Cardiac muscle cell (in vitro differentiated cells and primary cell): ENCODE data around the gene ACOT7. TPM values are rescaled to one million over a fixed set of nuclear protein-coding genes. Genes with fewer than 3 reads are reported as not detected.
A peak's percentile ranks its signal among the peaks of the same experiment; 100 is the strongest.

Experiments
- DNase-seq, 2 donors: peaks; one replicate each; pipeline versions ENCODE4 v3.0.0 to v3.0.0-alpha.2; 2010 to 2017; ENCODE audit warnings: low read depth in 1 of 2, low spot score in 1 of 2
- H3K27ac ChIP-seq: fragments of 200-600 bp; sonication (generic); 2 replicates; pipeline ENCODE4 v1.5.1; 2016
- H3K27me3 ChIP-seq: fragments of 200-600 bp; sonication (generic); 2 replicates; pipeline ENCODE4 v1.6.0; 2016; ENCODE audit warnings: control low read depth
- H3K36me3 ChIP-seq: fragments of 200-600 bp; sonication (generic); 2 replicates; pipeline ENCODE4 v1.5.1; 2016; ENCODE audit warnings: control low read depth
- H3K4me1 ChIP-seq: fragments of 200-600 bp; sonication (generic); 2 replicates; pipeline ENCODE4 v1.8.1; 2017; ENCODE audit warnings: low read depth, mild to moderate bottlenecking, mixed run types
- H3K4me3 ChIP-seq: fragments of 200-600 bp; sonication (generic); 2 replicates; pipeline ENCODE4 v1.5.1; 2016; ENCODE audit warnings: mild to moderate bottlenecking
- H3K9me3 ChIP-seq: fragments of 200-600 bp; sonication (generic); 2 replicates; pipeline ENCODE4 v1.5.1; 2017; ENCODE audit warnings: low read depth, mild to moderate bottlenecking, control low read depth
- polyA plus RNA-seq: library from polyadenylated mRNA; unstranded; fragments of >200 nt; fragmentation: Nextera tagmentation; extraction: Ambion mirVana; gene quantifications from 2 replicates; pipeline ENCODE4 v1.2.1, GENCODE V29; 2016
- total RNA-seq: library from RNA; depleted of rRNA; stranded (reverse); fragments of >200 nt; gene quantifications from 2 replicates; pipeline ENCODE4 v1.2.3, GENCODE V29; 2016
- TF ChIP-seq, protein P1 (sequence below): IDR thresholded peaks from 2 replicates; pipeline ENCODE4 v1.5.1; 2012; ENCODE audit warnings: low read depth, mild to moderate bottlenecking, low read length

Gene ACOT7
- total and polyA plus RNA-seq, 2 experiments from 2014 or later, result 11.8 to 51.2 TPM

DNA sequence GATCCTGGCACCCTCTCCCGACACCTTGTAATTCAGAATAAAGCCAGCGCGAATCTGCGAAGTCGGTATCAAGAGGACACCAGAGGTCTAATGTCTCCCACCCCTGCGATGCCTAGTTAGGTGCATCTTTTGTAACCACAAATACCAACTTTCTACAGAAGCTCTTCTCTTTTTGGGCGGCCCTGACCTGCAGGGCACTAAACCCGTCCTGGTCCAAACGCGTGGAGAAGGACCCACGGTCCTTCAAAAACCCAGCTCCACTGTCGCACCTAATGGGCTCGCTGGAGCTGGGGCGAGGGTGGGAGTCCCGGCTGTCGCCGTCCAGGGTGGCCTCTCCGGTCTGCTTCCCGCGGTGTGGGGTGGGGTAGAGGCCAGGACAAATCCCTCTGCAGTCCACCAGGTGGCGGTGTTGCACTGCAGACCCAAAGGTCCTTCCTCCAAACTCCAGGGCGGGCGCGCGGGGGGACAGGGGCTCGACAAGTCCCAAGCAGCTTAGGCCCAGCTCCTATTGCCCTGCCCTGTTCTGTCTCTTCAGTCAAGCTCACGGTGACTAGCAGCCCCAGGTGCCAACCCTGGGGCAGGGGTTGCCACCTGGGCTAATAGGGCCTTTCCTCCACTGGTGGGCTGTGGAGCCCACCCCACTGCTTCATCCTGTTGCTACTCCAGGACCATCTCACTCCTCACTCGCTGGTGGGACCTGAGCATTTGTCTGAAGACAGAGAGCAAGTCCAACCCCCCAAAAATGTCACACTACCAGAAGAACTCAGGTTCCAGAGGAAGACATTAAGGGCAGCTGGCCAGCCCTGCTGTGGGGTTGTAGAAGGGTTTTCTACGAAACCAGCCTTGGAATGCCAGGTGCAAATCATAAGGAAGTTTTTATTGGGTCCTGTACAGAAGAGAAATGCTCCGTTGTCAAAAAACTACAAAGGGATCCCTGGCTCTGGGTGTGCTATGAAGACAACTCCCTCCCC is 146.8 kb downstream of the ACOT7 start:
- H3K27me3 ChIP-seq, result peaks cover 100% of the 10 kb centered on the region
- H3K4me1 ChIP-seq, result peaks cover 13% of the 10 kb centered on the region
- TF ChIP-seq, protein P1, sequence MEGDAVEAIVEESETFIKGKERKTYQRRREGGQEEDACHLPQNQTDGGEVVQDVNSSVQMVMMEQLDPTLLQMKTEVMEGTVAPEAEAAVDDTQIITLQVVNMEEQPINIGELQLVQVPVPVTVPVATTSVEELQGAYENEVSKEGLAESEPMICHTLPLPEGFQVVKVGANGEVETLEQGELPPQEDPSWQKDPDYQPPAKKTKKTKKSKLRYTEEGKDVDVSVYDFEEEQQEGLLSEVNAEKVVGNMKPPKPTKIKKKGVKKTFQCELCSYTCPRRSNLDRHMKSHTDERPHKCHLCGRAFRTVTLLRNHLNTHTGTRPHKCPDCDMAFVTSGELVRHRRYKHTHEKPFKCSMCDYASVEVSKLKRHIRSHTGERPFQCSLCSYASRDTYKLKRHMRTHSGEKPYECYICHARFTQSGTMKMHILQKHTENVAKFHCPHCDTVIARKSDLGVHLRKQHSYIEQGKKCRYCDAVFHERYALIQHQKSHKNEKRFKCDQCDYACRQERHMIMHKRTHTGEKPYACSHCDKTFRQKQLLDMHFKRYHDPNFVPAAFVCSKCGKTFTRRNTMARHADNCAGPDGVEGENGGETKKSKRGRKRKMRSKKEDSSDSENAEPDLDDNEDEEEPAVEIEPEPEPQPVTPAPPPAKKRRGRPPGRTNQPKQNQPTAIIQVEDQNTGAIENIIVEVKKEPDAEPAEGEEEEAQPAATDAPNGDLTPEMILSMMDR, result peak; percentile 84
- H3K27ac ChIP-seq, result no peak overlapping the region
- H3K9me3 ChIP-seq, result no peaks in the 10 kb centered on the region
- no peak overlapping the region for H3K4me3 ChIP-seq
- H3K36me3 ChIP-seq, result no peaks in the 10 kb centered on the region
- peak; percentile 83 to 89 for DNase-seq

DNA sequence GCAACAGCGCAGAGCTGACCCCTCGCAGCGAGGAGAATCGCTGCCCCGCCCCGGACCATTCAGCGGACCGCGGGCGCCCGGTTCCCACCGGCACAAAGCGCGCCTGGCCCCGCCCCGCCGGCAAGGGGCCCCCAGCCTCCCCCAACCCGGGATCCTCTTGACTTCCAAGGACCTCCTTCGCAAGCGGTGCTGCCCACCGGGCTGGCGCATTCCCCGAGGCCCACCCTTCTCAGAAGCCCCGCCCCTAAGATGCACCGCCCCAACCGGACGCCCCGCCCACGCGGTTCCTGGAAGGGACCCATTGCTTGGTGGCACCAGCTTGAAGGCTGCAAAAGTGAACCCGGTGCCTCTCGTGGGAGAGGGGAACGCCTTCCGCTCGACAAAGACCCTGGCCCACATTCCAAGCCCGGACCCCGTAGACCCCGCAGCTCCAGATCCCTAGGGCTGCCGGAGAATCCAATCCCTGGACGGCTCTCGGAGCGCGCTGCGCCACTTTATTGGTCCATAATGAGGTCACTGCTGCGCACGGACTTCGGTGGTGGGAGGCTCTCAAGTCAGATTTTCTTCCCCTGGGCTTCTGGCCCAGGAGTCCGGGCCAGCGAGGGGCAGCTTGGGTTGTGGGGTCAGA is 147.6 kb downstream of the ACOT7 start:
- TF ChIP-seq, protein P1, result no peak
- Histone ChIP-seq H3K27ac (no peak overlapping the region), H3K4me3 (peak overlapping the region; percentile 24), H3K36me3 (no peaks in the 10 kb centered on the region), H3K4me1 (peaks cover 17% of the 10 kb centered on the region), H3K27me3 (peaks cover 100% of the 10 kb centered on the region), H3K9me3 (no peaks in the 10 kb centered on the region)
- DNase-seq, result no peak

DNA sequence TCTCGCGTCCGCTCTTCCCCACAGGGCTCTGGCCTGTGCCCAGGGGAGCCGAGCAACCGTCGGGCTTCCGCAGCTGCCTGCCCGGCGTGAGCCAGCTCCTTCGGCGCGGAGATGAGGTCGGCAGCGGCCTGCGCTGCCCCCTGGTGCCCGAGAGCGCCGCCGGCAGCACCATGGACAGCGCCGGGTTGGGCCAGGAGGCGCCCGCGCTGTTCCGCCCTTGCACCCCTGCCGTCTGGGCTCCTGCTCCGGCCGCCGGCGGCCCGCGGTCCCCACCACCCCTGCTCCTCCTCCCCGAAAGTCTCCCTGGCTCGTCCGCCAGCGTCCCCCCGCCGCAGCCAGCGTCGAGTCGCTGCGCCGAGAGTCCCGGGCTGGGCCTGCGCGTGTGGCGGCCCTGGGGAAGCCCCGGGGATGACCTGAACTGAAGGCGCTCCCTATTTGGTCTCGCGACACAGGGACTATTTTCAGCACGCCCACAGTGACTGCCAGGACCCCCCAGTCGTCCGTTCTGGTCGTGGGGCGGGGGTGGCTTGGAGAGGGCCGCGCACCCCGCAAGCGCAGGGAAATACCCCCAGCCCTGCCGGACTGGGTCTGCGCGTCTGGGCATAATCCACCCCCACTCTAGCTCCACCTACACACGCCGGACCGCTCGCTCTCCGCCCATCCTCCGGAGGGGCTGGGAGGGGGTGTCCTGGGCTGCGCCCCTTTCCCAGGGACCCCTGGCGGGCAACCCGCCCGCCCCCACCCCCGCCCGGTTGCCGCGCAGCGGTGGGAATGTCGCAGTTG is 148.3 kb downstream of the ACOT7 start:
- TF ChIP-seq, protein P1, result peak; percentile 87
- H3K4me1 ChIP-seq, result peaks cover 17% of the 10 kb centered on the region

DNA sequence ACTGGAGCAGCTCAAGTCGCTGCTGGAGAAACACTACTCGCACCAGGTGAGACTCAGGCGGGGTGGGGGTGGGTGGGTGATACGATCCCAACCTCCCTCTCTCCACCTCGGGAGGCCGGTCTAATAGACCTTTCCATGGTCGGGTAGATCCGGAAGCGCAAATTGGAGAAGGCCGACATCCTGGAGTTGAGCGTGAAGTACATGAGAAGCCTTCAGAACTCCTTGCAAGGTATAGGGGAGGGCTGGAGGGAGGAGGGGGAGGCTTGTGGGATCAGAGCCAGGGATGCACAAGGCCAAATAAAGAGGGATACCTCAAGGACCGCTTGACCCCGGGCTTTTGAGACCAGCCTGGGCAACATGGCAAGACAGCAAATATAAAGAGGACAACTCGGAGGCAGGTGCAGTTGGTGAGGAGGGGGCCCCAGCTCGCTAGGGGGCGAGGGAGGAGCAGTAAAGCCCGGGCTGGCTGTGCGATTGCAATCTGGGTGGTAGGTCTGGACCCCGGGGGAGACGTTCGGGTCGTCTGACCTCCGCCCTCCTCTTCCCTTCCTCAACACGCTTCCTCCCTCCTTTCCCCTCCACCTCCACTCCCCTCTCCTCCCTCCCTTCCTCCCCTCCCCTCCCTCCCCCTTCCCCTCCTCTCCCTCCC is 149.0 kb downstream of the ACOT7 start:
- Histone ChIP-seq H3K27me3 (peaks cover 99% of the 10 kb centered on the region), H3K36me3 (no peaks in the 10 kb centered on the region), H3K27ac (no peak overlapping the region), H3K4me3 (no peak overlapping the region), H3K4me1 (peaks cover 17% of the 10 kb centered on the region), H3K9me3 (no peaks in the 10 kb centered on the region)
- TF ChIP-seq, protein P1, result no peak
- no peak for DNase-seq

More for the DNA sequence above, 148.3 kb downstream of the ACOT7 start:
- Histone ChIP-seq H3K4me3 (peak overlapping the region; percentile 24), H3K36me3 (no peaks in the 10 kb centered on the region), H3K9me3 (no peaks in the 10 kb centered on the region), H3K27ac (no peak overlapping the region), H3K27me3 (peaks cover 100% of the 10 kb centered on the region)
- DNase-seq, result peak; percentile 88 to 92

DNA sequence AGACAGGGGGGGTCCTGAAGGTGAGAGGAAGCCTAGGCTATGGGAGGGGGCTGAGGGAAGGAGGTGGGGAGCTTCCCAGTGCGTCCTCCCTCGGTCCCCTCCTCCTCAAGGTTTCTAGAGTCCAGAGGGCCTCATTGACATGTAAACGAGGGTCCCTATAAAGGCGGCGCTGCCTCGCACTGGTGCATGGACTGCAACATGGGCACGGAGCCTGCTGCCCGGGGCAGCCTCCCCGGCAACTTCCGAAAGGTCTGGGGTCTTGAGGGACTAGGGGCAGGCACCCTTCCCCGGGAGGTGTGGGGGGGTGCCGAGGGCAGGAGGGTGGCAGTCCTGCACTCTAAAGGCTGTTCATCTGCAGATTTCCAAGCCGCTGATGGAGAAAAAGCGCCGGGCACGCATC is 149.6 kb downstream of the ACOT7 start, which contains the start of gene HES3:
Gene HES3 (plus strand): TSS at position 187 of the 400 bp plus-strand sequence. CDS start 187 bp downstream, at position 374.
- no peak for DNase-seq
- no peaks in the 10 kb centered on the region for H3K9me3 ChIP-seq
- no peak within 1 kb of the TSS for H3K27ac ChIP-seq
- TF ChIP-seq, protein P1, result no peak
- no peaks in the 10 kb centered on the region for H3K36me3 ChIP-seq
- H3K27me3 ChIP-seq, result peaks cover 99% of the 10 kb centered on the region
- peaks cover 17% of the 10 kb centered on the region for H3K4me1 ChIP-seq
- H3K4me3 ChIP-seq, result no peak within 1 kb of the TSS
